Vagina (tissue), 2 donors: ENCODE results near the gene CCDC33. TPM values are rescaled to one million over a fixed set of nuclear protein-coding genes. Genes with fewer than 3 reads are reported as not detected.
A peak's percentile ranks its signal among the peaks of the same experiment; 100 is the strongest.

ENCODE experiments used
- DNase-seq, 2 donors: peaks; one replicate each; pipeline ENCODE4 v3.0.0-alpha.2; 2017; ENCODE audit errors: extremely low spot score in 2 of 2
- H3K27ac ChIP-seq: fragments of 200-600 bp; sonication (generic); one replicate; pipeline ENCODE4 v1.5.1; 2019
- H3K27me3 ChIP-seq: fragments of 200-600 bp; sonication (generic); one replicate; pipeline ENCODE4 v1.5.1; 2019
- H3K36me3 ChIP-seq, 2 donors: fragments of 200-600 bp; sonication (generic); one replicate each; pipeline ENCODE4 v1.5.1; 2017 to 2019
- H3K4me1 ChIP-seq: fragments of 200-600 bp; sonication (generic); one replicate; pipeline ENCODE4 v1.5.1; 2019
- H3K4me3 ChIP-seq, 2 donors: fragments of 200-600 bp; sonication (generic); 1 replicate in 1 of 2; 2 replicates in 1 of 2; pipeline ENCODE4 v1.5.1; 2016 to 2019
- H3K9me3 ChIP-seq: fragments of 200-600 bp; sonication (generic); one replicate; pipeline ENCODE4 v1.5.1; 2019
- CTCF ChIP-seq, 3 experiments: fragments of 450-650 bp in 2 of 3; fragments of 200-600 bp in 1 of 3; sonication (generic) in 1 of 3; IDR thresholded peaks; one replicate each; pipeline ENCODE4 v1.5.1; 2017 to 2019; ENCODE audit warnings: antibody characterized with exemption in 3 of 3, mild to moderate bottlenecking in 2 of 3, moderate library complexity in 2 of 3
- POLR2A ChIP-seq, 2 donors: fragments of 450-650 bp; IDR thresholded peaks; one replicate each; pipeline ENCODE4 v1.6.1; 2017; ENCODE audit warnings: antibody characterized with exemption in 2 of 2, mild to moderate bottlenecking in 2 of 2, moderate library complexity in 2 of 2
- POLR2AphosphoS5 ChIP-seq, 2 donors: sonication (generic); formaldehyde crosslinking; IDR thresholded peaks; one replicate each; pipeline ENCODE4 v1.9.0; 2017; ENCODE audit warnings: antibody characterized with exemption in 2 of 2, mild to moderate bottlenecking in 2 of 2, low read depth in 1 of 2; ENCODE audit not compliant: insufficient read depth in 1 of 2
- intact Hi-C: fragments of 100-400 bp; cut with DNase I; formaldehyde crosslinking; loops from one replicate; pipeline ENCODE4 v1.15.1; 2023
- total RNA-seq: library from RNA; depleted of rRNA; stranded (reverse); fragments of >200 nt; gene quantifications from one replicate; pipeline ENCODE4 v1.2.3, GENCODE V29; 2016

The CCDC33 gene
- total RNA-seq, 1 donor from 2014 or later, result not detected

- intact Hi-C loops, result loop anchor here (5.0 kb wide), 1 partner anchor 181 kb away; no protein-coding TSS in a partner anchor
- TF ChIP-seq CTCF (IDR thresholded peaks at IDR 0.05), result peak in 2 of 3 experiments; percentile 25 to 48
- no peak for TF ChIP-seq POLR2AphosphoS5 (IDR thresholded peaks at IDR 0.05; ENCODE audit: insufficient read depth in 1 of 2, low read depth in 1 of 2)
- no peak for TF ChIP-seq POLR2A (IDR thresholded peaks at IDR 0.05)
- Histone ChIP-seq H3K4me1 (no peaks in the 10 kb centered on the region), H3K27me3 (no peaks in the 10 kb centered on the region), H3K9me3 (no peaks in the 10 kb centered on the region), H3K4me3 (no peak overlapping the region), H3K27ac (no peak overlapping the region), H3K36me3 (no peaks in the 10 kb centered on the region)
- no peak for DNase-seq
Observed at GRCh38 chr15:74307827-74308811, 72.0 kb downstream of the CCDC33 start.

GRCh38 chr15:74311734-74312444 lies 75.8 kb downstream of the CCDC33 start:
- DNase-seq, result no peak
- no peak for TF ChIP-seq POLR2A (IDR thresholded peaks at IDR 0.05)
- no peak for TF ChIP-seq POLR2AphosphoS5 (IDR thresholded peaks at IDR 0.05; ENCODE audit: insufficient read depth in 1 of 2, low read depth in 1 of 2)
- TF ChIP-seq CTCF (IDR thresholded peaks at IDR 0.05), result no peak
- H3K9me3 ChIP-seq, result no peaks in the 10 kb centered on the region
- H3K4me1 ChIP-seq, result peaks cover 22% of the 10 kb centered on the region
- no peaks in the 10 kb centered on the region for H3K36me3 ChIP-seq
- intact Hi-C loops, result loop anchor here (10.0 kb wide), 1 partner anchor 257 kb away; no protein-coding TSS in a partner anchor
- H3K4me3 ChIP-seq, result no peak overlapping the region
- no peak overlapping the region for H3K27ac ChIP-seq
- H3K27me3 ChIP-seq, result no peaks in the 10 kb centered on the region

GRCh38 chr15:74312445-74313007 lies 76.4 kb downstream of the CCDC33 start:
- intact Hi-C loops, result loop anchor here (10.0 kb wide), 1 partner anchor 258 kb away; no protein-coding TSS in a partner anchor
- TF ChIP-seq CTCF (IDR thresholded peaks at IDR 0.05) (no peak), POLR2AphosphoS5 (IDR thresholded peaks at IDR 0.05; ENCODE audit: insufficient read depth in 1 of 2, low read depth in 1 of 2) (no peak), POLR2A (IDR thresholded peaks at IDR 0.05) (no peak)
- peaks cover 25% of the 10 kb centered on the region for H3K4me1 ChIP-seq
- no peaks in the 10 kb centered on the region for H3K27me3 ChIP-seq
- H3K36me3 ChIP-seq, result no peaks in the 10 kb centered on the region
- no peak overlapping the region for H3K4me3 ChIP-seq
- no peaks in the 10 kb centered on the region for H3K9me3 ChIP-seq
- no peak for DNase-seq
- H3K27ac ChIP-seq, result no peak overlapping the region

GRCh38 chr15:74313889-74314288 lies 77.8 kb downstream of the CCDC33 start:
- no peaks in the 10 kb centered on the region for H3K9me3 ChIP-seq
- TF ChIP-seq POLR2AphosphoS5 (IDR thresholded peaks at IDR 0.05; ENCODE audit: insufficient read depth in 1 of 2, low read depth in 1 of 2), result no peak
- no peak for TF ChIP-seq POLR2A (IDR thresholded peaks at IDR 0.05)
- TF ChIP-seq CTCF (IDR thresholded peaks at IDR 0.05), result no peak
- no peak overlapping the region for H3K27ac ChIP-seq
- no peaks in the 10 kb centered on the region for H3K36me3 ChIP-seq
- no peak for DNase-seq
- peaks cover 39% of the 10 kb centered on the region for H3K4me1 ChIP-seq
- intact Hi-C loops, result loop anchor here (10.0 kb wide), 1 partner anchor 259 kb away; no protein-coding TSS in a partner anchor
- H3K4me3 ChIP-seq, result no peak overlapping the region
- H3K27me3 ChIP-seq, result no peaks in the 10 kb centered on the region
